NCI-H82 treated with DMSO at 0.1 percent for 48 hours (cell line): Measurements from ENCODE around the gene CYB5R4.

Source experiments
- DNase-seq: peaks from one replicate; lab custom pipeline; 2025; ENCODE audit not compliant: unreplicated experiment; lab: John Stamatoyannopoulos, UW

Gene CYB5R4

GRCh38 chr6:83859410-83860358 lies at the start of gene CYB5R4:
Gene CYB5R4, plus strand, starts transcription at chr6:83859689. Its CDS starts 94 bp downstream, at chr6:83859783.
- DNase-seq, result peak; percentile 76

DNA sequence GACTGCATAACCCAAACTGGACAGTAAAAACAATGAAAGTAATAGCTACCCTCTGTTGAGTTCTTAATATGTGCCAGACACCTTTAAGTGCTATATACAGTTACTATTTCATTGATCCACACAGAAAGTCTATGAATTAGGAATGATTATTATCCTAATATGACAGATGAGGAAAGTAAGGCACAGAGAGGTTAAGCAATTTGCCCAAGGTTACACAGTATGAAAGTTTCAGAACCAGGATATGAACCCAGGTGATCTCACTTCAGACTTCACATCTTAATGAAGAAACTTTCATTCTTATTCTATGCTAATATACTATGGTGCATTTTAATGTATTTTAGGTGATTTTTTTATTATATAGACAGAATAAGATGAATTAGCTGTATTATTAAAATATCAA lies 46.9 kb upstream of the CYB5R4 start:
- no peak for DNase-seq

GRCh38 chr6:83815631-83816272 lies 43.7 kb upstream of the CYB5R4 start:
- no peak for DNase-seq

GRCh38 chr6:83822629-83823169 lies 36.8 kb upstream of the CYB5R4 start:
- DNase-seq, result no peak

DNA sequence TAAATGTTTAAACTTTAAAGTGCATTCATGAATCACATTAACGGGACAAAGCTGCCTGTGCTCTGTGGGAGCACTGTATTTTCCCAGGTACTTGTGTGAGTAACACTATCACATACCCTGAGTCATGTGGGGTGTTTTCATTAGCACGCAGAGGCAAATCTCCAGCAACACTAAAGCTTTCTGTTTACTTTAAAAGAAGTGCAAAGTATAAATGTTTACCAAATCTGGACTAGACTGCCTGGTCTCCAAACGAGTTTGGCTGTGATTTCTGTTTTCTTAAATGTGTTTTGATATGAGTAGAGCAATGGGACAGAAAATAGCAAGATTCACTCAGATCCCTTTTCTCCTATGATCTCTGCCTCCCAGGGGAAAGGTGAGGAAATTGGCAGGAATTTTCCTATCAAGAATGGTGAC lies 35.1 kb upstream of the CYB5R4 start:
- no peak for DNase-seq

- DNase-seq, result no peak
Observed at GRCh38 chr6:83824831-83825230, 34.7 kb upstream of the CYB5R4 start.

DNA sequence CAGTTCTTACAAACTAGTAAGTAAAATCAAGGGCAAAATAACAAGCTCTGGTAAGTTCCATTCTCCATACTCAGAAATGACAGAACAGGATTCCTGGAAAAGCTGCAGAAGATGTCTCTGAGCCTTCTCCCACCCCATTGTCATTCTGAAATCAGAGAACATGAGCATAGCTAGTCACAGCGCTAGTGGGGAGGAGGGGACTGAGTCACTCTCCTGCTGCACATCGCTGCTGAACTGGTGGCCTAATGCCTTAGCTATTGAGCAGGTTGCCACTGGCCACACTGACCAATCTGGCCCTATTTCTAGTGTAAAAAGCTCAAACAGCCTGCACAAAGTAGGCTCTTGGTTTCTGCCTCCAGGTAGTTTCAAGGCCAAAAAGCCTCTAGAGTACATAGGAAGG lies 32.4 kb upstream of the CYB5R4 start:
- no peak for DNase-seq

DNA sequence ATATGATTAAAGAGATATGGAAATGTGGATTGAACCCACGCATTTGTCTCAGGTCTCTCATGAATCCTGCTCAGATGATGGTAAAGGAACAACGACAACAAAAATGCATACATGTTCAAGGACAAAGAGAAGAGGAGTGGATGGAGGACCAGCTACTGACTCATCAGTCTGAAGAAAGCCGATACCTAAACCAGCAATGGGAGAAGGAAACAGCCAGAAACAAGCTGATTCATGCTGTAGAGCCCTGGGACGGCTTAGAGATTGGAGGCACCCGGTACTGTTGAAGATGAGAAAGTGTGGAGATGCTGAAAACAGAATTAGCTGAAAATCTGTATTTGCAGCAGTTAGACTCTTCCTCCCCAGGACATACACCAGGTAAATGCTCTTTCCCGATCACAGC lies 20.8 kb upstream of the CYB5R4 start:
- DNase-seq, result no peak

DNA sequence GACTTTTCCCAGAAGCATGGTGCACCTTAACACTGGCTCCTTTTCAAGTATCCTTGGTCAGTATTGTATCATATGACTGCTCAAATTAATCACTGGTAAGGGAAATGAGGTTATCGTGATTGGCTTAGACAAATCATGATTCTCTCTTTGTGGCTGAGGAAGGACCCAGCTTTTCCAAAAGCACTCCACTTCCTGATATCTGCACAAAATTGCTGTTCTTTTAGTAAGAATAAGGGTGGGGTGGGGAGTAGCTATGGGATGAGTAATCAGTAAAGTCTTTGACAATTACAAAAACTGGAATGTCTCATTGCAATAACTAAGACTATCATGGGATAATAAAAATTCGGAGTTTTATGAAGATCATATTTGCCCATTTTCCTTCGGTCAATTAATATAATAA lies 15.3 kb upstream of the CYB5R4 start:
- no peak for DNase-seq

- no peak for DNase-seq
Observed at GRCh38 chr6:83846291-83846690, 13.2 kb upstream of the CYB5R4 start.

GRCh38 chr6:83847179-83847578 lies 12.3 kb upstream of the CYB5R4 start:
- no peak for DNase-seq

- no peak for DNase-seq
Observed at GRCh38 chr6:83849127-83849526, 10.4 kb upstream of the CYB5R4 start.

DNA sequence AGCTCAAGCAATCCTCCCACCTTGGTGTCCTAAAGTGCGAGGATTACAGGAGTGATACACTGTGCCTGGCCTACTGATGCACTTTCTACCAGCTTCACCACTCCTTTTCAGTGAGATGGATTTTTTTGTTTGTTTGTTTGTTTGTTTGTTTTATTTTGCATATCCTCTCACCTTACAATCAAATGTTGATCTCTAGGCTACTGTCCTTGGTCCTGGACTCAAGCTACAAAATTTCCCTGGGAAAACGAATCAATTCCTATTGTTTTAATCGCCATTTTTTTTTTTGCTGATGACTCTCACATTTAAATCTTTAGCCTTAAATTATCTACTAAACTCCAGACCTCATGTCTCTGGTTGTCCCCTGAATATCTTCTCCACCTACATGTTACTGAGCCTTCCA lies 9.9 kb upstream of the CYB5R4 start:
- no peak for DNase-seq

DNA sequence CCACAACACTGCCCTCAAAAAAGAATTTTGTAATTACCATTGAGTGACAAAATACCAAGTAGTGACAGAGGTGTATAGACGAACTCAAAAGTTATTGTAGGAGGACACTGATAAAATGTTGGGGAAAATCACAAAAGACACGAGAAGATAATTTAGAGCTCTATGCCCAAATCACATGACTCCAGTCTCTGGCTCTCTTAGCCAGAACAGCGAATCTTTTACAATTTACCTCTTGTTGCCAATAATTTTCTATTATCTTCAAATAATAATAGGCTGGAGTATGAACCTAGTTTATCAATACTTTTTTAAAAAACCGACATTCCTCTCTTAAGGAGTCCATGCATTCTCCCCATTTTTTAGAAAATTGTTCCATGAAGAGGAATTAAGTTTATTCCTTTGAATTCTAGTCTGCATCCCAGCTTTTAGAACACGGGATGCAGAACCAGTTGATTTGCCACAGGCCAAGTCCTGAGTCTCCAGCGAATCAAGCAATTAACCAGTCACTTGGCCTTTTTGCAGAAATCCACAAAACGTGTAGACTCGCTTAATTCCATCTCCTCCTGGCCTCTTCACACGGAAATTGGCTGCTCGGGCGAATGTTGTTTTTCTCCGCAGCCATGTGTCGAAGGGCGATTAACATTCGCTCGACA lies 6.8 kb upstream of the CYB5R4 start:
- no peak for DNase-seq

GRCh38 chr6:83853178-83854000 lies 6.1 kb upstream of the CYB5R4 start, which contains the start of gene RIPPLY2:
Gene RIPPLY2, plus strand, starts transcription at chr6:83853360. Its CDS starts 57 bp downstream, at chr6:83853417.
- DNase-seq, result no peak

DNA sequence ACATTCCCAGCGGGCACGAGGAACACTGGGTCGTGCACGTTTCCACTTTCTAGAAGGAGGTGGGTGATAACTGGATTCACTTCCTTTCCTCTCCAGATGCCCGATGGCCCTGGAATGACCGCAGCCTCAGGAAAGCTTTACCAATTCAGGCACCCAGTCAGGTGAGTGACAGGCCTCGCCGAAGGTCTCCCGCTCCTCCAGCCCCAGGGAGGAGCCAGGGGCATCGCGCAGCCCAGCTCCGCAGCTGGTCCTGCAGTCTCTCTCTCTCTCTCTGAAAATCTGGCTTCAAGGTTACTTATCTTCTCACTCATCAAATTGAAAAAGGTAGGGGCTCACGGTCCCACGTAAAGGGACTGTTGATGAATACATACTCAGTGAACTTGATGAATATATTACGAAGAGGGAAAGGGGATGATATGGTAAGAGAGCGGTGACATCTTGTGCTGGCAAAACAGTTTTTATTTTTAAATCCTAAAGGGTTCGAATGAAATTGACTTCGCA lies 5.4 kb upstream of the CYB5R4 start:
- DNase-seq, result no peak

DNA sequence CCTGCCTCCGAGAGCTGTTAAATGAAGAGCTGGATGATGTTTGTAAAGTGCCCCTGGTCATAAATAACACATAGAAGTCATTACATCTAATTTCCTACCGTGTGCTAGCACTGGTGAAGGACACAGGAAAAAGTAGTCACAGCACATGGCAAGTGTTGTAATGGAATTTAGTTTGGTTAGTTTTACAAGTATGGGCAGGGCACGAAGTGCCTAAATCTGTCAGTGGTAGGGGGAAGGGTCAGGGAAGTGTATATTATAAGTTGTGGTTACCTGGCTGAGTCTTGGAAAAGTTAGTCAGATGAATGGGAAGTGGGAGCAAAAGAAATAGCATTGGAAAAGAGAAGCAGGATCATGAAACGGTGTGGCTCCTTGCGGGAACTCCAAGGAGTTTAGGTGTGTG lies 4.7 kb upstream of the CYB5R4 start:
- DNase-seq, result no peak

GRCh38 chr6:83860359-83860755 lies 868 bp downstream of the CYB5R4 start:
- no peak for DNase-seq

- no peak for DNase-seq
Observed at GRCh38 chr6:83860782-83861495, 1.4 kb downstream of the CYB5R4 start.
